Omental fat pad (tissue), 4 donors: ENCODE measurements around the gene ALG9. TPM values are rescaled to one million over a fixed set of nuclear protein-coding genes. Genes with fewer than 3 reads are reported as not detected.
A peak's percentile ranks its signal among the peaks of the same experiment; 100 is the strongest.

Experiments
- ATAC-seq: fragments of 150-250 bp; one replicate; pipeline ENCODE4 v1.9.1; 2016; ENCODE audit warnings: mild to moderate bottlenecking, moderate library complexity; ENCODE audit not compliant: low FRiP score
- DNase-seq: peaks from one replicate; pipeline ENCODE4 v3.0.0-alpha.2; 2019; ENCODE audit warnings: low spot score
- CTCF ChIP-seq, 3 donors: fragments of 450-650 bp; IDR thresholded peaks; one replicate each; pipeline ENCODE4 v1.5.1; 2016 to 2017; ENCODE audit warnings: antibody characterized with exemption in 3 of 3, mild to moderate bottlenecking in 3 of 3, moderate library complexity in 2 of 3
- total RNA-seq, 4 donors: library from RNA; depleted of rRNA; stranded (reverse); fragments of >200 nt; gene quantifications; one replicate each; pipeline ENCODE4 v1.1.0, GENCODE V29; 2016

ALG9 gene
- total RNA-seq, 4 donors from 2014 or later, result 21.0 to 168 (median 34.7) TPM

- DNase-seq, result peak; percentile 91
- peak; percentile 98 for ATAC-seq
- TF ChIP-seq CTCF (IDR thresholded peaks at IDR 0.05), result peak in 2 of 3 donors; percentile 86 to 95
Measured at GRCh38 chr11:111878849-111879636, 7.7 kb upstream of the ALG9 start, which contains the start of the genes CFAP68 and FDXACB1. Gene CFAP68 (plus strand): TSS chr11:111879541. CDS start chr11:111879561, 20 bp downstream. Gene FDXACB1 (minus strand): TSS chr11:111879165. CDS start chr11:111879132, 33 bp downstream.

GRCh38 chr11:111878385-111878848, 7.0 kb upstream of the ALG9 start:
- DNase-seq, result no peak
- peak; percentile 1 for ATAC-seq
- TF ChIP-seq CTCF (IDR thresholded peaks at IDR 0.05), result no peak

GRCh38 chr11:111871693-111872161, 346 bp upstream of the ALG9 start:
- DNase-seq, result no peak
- no peak for TF ChIP-seq CTCF (IDR thresholded peaks at IDR 0.05)
- ATAC-seq, result no peak

GRCh38 chr11:111870522-111870885, 877 bp downstream of the ALG9 start:
- TF ChIP-seq CTCF (IDR thresholded peaks at IDR 0.05), result no peak
- DNase-seq (no peak), ATAC-seq (no peak)

GRCh38 chr11:111870113-111870512, 1.3 kb downstream of the ALG9 start:
- ATAC-seq (no peak), DNase-seq (no peak)
- TF ChIP-seq CTCF (IDR thresholded peaks at IDR 0.05), result no peak

- no peak for ATAC-seq
- no peak for DNase-seq
- TF ChIP-seq CTCF (IDR thresholded peaks at IDR 0.05), result no peak
Measured at GRCh38 chr11:111860257-111860656, 11.1 kb downstream of the ALG9 start.

GRCh38 chr11:111855506-111855905, 15.9 kb downstream of the ALG9 start:
- ATAC-seq (no peak), DNase-seq (no peak)

More at GRCh38 chr11:111855506-111855905, 15.9 kb downstream of the ALG9 start:
- TF ChIP-seq CTCF (IDR thresholded peaks at IDR 0.05), result no peak
